Spinal cord (tissue), 10 donors: ENCODE data around the gene LRRC52. TPM values are rescaled to one million over a fixed set of nuclear protein-coding genes. Genes with fewer than 3 reads are reported as not detected.

Experiments
- DNase-seq, 6 donors: peaks; one replicate each; pipeline versions ENCODE4 v3.0.0 to v3.0.0-alpha.2; 2013 to 2015; ENCODE audit warnings: low spot score in 6 of 6, low read depth in 4 of 6
- H3K27ac ChIP-seq: one replicate; pipeline ENCODE4 v1.5.1; 2013; ENCODE audit warnings: low read depth, low read length, control low read depth
- H3K27me3 ChIP-seq: one replicate; pipeline ENCODE4 v1.6.1; 2013; ENCODE audit warnings: low read length; ENCODE audit not compliant: control insufficient read depth, insufficient read depth
- H3K36me3 ChIP-seq: one replicate; pipeline ENCODE4 v1.6.1; 2013; ENCODE audit warnings: low read length; ENCODE audit not compliant: control insufficient read depth, insufficient read depth
- H3K4me1 ChIP-seq: one replicate; pipeline ENCODE4 v1.6.1; 2013; ENCODE audit warnings: low read length; ENCODE audit not compliant: control insufficient read depth, insufficient read depth
- H3K4me3 ChIP-seq: one replicate; pipeline ENCODE4 v1.5.1; 2013; ENCODE audit warnings: low read depth, low read length, control low read depth
- H3K9me3 ChIP-seq: one replicate; pipeline ENCODE4 v1.6.1; 2013; ENCODE audit warnings: low read length; ENCODE audit not compliant: control insufficient read depth, insufficient read depth
- WGBS: methylation state at CpG from one replicate; pipeline ENCODE4 v1.1.5; 2013; ENCODE audit warnings: missing lambda C conversion rate; ENCODE audit not compliant: insufficient coverage; 5-methylcytosine and 5-hydroxymethylcytosine counted together
- polyA plus RNA-seq, 2 donors: library from polyadenylated mRNA; unstranded; fragments of 120-200 nt; gene quantifications; one replicate each; pipeline ENCODE4 v1.2.1, GENCODE V29; 2013; ENCODE audit not compliant: insufficient read length in 2 of 2
- total RNA-seq, 2 donors: library from RNA; depleted of rRNA in 1 of 2; stranded (reverse); fragments of 120-200 nt in 1 of 2; fragments of >200 nt in 1 of 2; gene quantifications; one replicate each; pipeline versions ENCODE4 v1.2.3 to v1.2.4, GENCODE V29; 2013 to 2014
- donor health status: healthy.

LRRC52 gene
- total and polyA plus RNA-seq, 4 donors = 0.10 to 0.23 (median 0.22) TPM; not detected in 1

DNA sequence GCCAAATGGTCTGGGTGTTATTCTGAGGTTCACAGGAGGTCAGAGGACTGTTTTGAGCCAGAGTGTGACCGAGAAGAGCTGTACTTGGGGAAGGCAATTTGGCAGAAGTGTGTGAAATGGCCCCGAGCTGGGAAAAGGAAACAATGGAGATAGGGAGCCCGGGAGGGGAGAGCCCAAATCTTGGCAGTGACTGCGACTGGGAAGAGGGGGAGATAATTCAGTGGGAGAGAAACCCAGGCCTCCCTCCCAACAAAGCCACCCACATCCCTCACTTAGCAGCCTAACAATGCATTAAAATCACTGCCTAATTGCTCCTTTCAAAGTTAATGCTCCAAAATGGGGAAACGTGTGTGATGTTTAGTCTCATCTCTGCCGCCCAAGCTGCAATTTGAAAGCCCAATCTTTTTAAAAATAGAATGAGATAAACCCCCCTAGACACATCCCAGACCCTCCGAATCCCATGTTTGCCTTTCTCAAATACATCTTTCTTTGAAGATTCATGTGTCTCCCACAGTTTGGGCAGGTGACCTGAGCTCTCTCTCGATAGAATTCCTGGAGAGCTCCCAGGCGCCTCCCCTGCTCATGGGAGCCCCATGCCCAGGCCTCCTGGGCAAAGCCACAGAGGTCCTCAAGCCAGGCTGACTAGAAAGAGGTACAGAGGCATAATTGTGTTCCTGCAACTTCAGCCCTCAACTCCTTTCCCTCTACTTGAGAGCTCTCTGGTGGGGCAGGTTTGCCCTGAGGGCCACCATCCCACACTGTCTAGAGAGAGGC, 17.3 kb downstream of the LRRC52 start:
- DNase-seq = peak in 3 of 6 donors; percentile 25 to 77 (median 73)
- 39% methylated on average over 5 of the region's 9 CpGs for WGBS
- no peaks in the 10 kb centered on the region for H3K27me3 ChIP-seq

DNA sequence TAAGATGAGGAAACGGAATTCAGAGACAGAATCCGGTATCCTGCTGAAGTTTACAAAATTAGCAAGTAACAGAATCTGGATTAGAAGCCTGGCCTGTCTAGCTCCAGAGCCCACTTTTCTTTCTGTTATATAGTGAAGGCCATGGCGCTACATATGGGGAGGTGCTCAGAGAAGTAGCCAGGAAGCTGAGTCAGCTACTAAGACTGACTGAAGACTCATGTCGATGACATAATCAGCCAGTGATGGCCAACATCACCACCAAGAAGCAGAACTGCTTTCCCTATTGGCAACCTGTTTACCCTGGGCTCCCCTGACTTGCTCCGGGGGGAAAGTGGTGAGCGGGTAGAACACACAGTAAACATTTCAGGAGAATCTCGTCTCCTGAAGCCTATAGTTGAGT, 18.8 kb downstream of the LRRC52 start:
- DNase-seq = no peak
- Histone ChIP-seq H3K4me1 (peaks cover 10% of the 10 kb centered on the region), H3K27ac (no peak overlapping the region), H3K36me3 (no peaks in the 10 kb centered on the region), H3K27me3 (no peaks in the 10 kb centered on the region), H3K4me3 (no peak overlapping the region), H3K9me3 (no peaks in the 10 kb centered on the region)
- 100% methylated on average over 6 of the region's 7 CpGs for WGBS

More for the DNA sequence above, 17.3 kb downstream of the LRRC52 start:
- Histone ChIP-seq H3K9me3 (no peaks in the 10 kb centered on the region), H3K36me3 (no peaks in the 10 kb centered on the region), H3K4me3 (no peak overlapping the region), H3K4me1 (peaks cover 10% of the 10 kb centered on the region), H3K27ac (no peak overlapping the region)

DNA sequence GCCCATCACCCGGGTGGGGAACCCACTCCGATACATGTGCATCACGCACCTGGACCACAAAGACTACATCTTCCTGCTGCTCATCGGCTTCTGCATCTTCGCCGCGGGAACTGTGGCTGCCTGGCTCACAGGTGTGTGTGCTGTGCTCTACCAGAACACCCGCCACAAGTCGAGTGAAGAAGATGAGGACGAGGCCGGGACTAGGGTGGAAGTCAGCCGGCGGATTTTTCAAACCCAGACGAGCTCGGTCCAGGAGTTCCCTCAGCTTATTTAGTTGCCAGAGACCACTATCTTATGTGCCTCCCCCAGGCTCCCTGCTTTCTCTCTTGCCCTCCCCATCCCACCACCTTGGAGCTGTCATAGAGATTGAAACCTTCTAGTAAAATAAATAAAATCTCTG, 19.8 kb downstream of the LRRC52 start:
- H3K4me1 ChIP-seq = peaks cover 10% of the 10 kb centered on the region
- DNase-seq = no peak
- no peak overlapping the region for H3K4me3 ChIP-seq
- H3K27ac ChIP-seq = no peak overlapping the region
- no peaks in the 10 kb centered on the region for H3K9me3 ChIP-seq
- no peaks in the 10 kb centered on the region for H3K36me3 ChIP-seq
- WGBS = 97% methylated on average over 10 of the region's 15 CpGs
- no peaks in the 10 kb centered on the region for H3K27me3 ChIP-seq

DNA sequence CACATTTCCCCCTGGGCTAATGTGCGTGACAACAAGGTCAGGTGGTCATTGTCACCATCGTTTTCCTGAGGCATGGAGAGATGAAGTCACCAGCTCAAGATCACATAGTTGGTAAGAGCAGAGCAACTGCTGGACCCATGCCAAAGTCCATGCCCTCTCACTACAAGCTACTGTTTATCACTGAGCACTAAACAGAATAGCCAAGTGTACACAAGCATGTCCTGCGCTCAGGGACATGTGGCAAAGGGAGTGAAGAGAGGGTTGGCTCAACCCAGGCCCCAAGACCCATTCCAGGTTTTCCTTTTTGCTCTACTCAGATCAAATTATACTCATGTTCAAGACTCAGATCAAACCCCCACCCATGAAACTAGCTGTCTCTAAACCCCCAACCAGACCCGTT, 20.8 kb downstream of the LRRC52 start:
- no peak for DNase-seq
- 77% methylated on average over 4 of the region's 4 CpGs for WGBS

DNA sequence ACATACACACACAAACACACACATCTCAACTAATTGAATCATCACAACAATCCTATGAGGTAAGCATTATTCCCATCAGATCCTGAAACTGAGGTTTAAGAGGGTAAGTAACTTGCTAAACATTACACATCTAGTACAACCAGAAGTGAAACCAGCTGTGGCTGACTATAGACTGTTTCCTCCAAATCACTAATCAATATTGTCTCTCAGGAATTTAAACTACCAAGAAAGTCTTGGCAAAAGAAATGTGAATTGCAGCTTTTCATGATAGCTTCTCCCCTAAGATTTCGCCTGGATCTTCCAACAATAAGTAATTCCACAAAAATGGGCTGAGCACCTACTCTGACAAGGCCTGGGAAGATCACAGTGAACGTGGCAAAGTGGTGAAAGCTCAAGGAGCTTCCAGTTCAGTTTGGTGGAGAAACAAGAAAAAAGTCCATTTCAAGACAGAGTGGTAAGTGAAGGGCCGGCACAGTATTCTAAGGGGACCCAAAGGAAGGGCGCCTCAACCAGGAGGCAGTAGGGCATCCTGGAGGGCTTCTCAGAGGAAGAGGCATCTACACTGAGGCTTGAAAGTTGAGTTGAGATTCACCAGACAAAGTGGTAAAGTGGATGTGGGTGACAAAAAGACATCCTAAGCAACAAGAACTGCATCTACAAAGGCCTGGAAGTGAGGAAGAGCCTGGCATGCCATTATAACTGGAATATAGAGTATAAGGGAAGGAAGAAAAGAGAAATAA, 22.1 kb downstream of the LRRC52 start:
- no peaks in the 10 kb centered on the region for H3K9me3 ChIP-seq
- H3K27ac ChIP-seq = no peak overlapping the region
- peaks cover 6% of the 10 kb centered on the region for H3K4me1 ChIP-seq
- WGBS = 95% methylated on average over 3 of the region's 4 CpGs
- no peak for DNase-seq
- no peaks in the 10 kb centered on the region for H3K27me3 ChIP-seq
- H3K4me3 ChIP-seq = no peak overlapping the region
- no peaks in the 10 kb centered on the region for H3K36me3 ChIP-seq

More for the DNA sequence above, 20.8 kb downstream of the LRRC52 start:
- Histone ChIP-seq H3K4me3 (no peak overlapping the region), H3K27me3 (no peaks in the 10 kb centered on the region), H3K27ac (no peak overlapping the region), H3K9me3 (no peaks in the 10 kb centered on the region), H3K4me1 (peaks cover 10% of the 10 kb centered on the region), H3K36me3 (no peaks in the 10 kb centered on the region)

DNA sequence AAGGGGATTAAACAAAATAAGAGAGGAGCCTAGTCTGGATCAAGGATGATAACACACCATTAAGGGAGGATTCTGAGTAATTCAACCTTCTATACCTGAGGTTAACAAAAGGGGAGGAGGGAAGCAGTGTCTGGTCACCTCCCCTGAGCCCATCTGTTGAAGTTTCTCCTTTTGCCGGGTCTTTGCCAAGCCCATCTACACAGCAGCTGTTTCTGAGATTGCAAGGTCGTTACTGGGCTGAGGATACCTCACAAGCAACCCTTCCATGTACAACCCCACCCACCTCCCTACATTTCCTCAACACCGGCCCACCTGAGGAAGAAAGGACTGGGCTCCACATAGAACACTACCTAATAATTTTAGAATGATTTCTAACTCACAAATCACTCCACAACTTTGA, 26.3 kb downstream of the LRRC52 start:
- Histone ChIP-seq H3K4me3 (no peak overlapping the region), H3K9me3 (no peaks in the 10 kb centered on the region), H3K27ac (no peak overlapping the region), H3K4me1 (no peaks in the 10 kb centered on the region), H3K36me3 (no peaks in the 10 kb centered on the region), H3K27me3 (no peaks in the 10 kb centered on the region)
- 83% methylated on average over 2 of the region's 3 CpGs for WGBS
- no peak for DNase-seq

DNA sequence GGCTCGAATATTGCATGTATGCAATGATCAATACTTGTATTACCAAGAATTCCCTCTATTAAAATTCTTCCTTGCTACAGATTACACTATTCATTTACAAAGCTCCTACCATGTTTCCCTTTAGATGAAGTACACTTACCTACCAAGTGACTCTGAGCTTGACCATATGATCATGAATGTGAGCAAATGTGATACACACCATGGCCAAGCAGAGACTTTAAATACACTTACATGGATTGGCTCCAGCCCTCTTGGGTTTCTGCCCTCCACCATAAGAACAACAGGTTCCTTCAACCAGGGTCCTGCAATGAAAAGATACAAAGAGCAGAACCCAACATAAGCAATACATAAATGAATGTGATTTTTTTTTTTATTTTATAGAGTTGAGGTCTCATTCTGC, 30.0 kb downstream of the LRRC52 start:
- no peak for DNase-seq
- Histone ChIP-seq H3K4me3 (no peak overlapping the region), H3K4me1 (no peaks in the 10 kb centered on the region), H3K27ac (no peak overlapping the region), H3K9me3 (no peaks in the 10 kb centered on the region), H3K36me3 (no peaks in the 10 kb centered on the region), H3K27me3 (no peaks in the 10 kb centered on the region)
- no CpG with 5 or more reads among the region's 1 CpG for WGBS

DNA sequence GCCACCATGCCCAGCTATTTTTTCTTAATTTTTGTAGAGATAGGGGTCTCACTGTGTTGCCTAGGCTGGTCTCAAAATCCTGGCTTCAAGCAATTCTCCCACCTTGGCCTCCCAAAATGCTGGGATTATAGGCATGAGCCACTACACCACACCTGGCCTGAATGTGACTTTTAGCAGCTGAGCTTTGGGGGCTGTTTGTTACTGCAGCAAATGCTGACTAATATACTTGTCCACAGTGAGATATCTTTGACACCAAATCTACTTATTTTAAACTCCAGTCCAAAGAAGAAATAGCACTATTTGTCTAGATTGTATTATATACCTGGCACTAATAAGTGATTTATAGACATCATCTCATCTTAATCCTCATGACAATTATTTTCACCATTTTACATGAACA, 30.5 kb downstream of the LRRC52 start:
- H3K36me3 ChIP-seq = no peaks in the 10 kb centered on the region
- no peak overlapping the region for H3K4me3 ChIP-seq
- DNase-seq = no peak
- H3K4me1 ChIP-seq = no peaks in the 10 kb centered on the region
- H3K27me3 ChIP-seq = no peaks in the 10 kb centered on the region
- no peaks in the 10 kb centered on the region for H3K9me3 ChIP-seq
- no peak overlapping the region for H3K27ac ChIP-seq

DNA sequence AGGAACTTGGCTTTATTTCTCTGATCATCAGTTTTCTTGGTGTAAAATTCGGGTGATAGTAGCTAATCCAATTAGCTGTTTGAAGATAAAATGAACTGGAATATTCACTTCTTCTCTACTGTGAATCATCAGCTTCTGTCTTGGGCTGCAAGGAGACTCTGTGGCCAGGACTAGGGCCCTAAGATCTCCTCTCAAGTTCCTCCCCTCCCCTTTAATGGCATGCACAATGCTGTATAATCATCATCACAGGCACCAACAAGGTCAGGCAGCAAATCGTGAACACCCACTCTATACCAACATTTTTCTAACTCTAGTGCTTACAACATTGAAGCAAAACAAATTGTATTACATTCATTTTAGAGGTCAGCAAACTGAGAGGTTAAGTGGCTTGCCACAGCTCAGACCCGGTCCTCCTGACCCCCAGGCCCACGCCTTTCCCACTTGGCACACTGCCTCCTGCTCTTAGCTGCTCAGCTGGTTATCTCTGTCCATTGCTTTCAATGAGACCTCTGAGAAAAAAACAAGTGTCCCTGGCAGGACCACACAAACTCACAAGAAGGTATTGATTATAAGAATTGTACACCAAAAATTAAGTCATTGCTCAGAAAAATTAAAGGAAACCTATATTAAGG, 31.8 kb downstream of the LRRC52 start:
- H3K4me1 ChIP-seq = no peaks in the 10 kb centered on the region
- H3K4me3 ChIP-seq = no peak overlapping the region
- no peak for DNase-seq
- H3K36me3 ChIP-seq = no peaks in the 10 kb centered on the region
- no peaks in the 10 kb centered on the region for H3K9me3 ChIP-seq
- no peaks in the 10 kb centered on the region for H3K27me3 ChIP-seq
- WGBS = 50% methylated on average over 3 of the region's 4 CpGs
- H3K27ac ChIP-seq = no peak overlapping the region
